Measurements from ENCODE around the gene MVB12B.
"Not testable (repeated sequence)": the region's sequence is repeated elsewhere in the genome, so short reads cannot be mapped to it uniquely, and the experiment has no call there.

The MVB12B gene

GRCh38 chr9:126538550-126538949 is 211.9 kb downstream of the MVB12B start:
- DNase-seq (ENCODE audit: low read depth), result no peak

GRCh38 chr9:126540398-126540797 is 213.8 kb downstream of the MVB12B start:
- not testable (repeated sequence) for DNase-seq (ENCODE audit: low read depth)

- no peak for DNase-seq (ENCODE audit: low read depth)
Measured at GRCh38 chr9:126543490-126543889, 216.9 kb downstream of the MVB12B start.

- no peak for DNase-seq (ENCODE audit: low read depth)
Measured at GRCh38 chr9:126545106-126545505, 218.5 kb downstream of the MVB12B start.

- DNase-seq (ENCODE audit: low read depth), result no peak
Measured at GRCh38 chr9:126546036-126546435, 219.4 kb downstream of the MVB12B start.

GRCh38 chr9:126548312-126548711 is 221.7 kb downstream of the MVB12B start:
- no peak for DNase-seq (ENCODE audit: low read depth)

GRCh38 chr9:126549246-126550006 is 222.8 kb downstream of the MVB12B start:
- no peak for DNase-seq (ENCODE audit: low read depth)

GRCh38 chr9:126550891-126551351 is 224.3 kb downstream of the MVB12B start:
- no peak for DNase-seq (ENCODE audit: low read depth)

GRCh38 chr9:126551812-126552211 is 225.2 kb downstream of the MVB12B start:
- no peak for DNase-seq (ENCODE audit: low read depth)

GRCh38 chr9:126554292-126554691 is 227.7 kb downstream of the MVB12B start:
- DNase-seq (ENCODE audit: low read depth), result no peak

GRCh38 chr9:126555421-126555820 is 228.8 kb downstream of the MVB12B start:
- not testable (repeated sequence) for DNase-seq (ENCODE audit: low read depth)
